Ecto neural progenitor cell (in vitro differentiated cells): Measurements from ENCODE around the gene PTK7.
"Not testable (repeated sequence)": the region's sequence is repeated elsewhere in the genome, so short reads cannot be mapped to it uniquely, and the experiment has no call there.

Experiments
- DNase-seq: peaks from one replicate; pipeline ENCODE4 v3.0.0-alpha.2; 2018; ENCODE audit warnings: low spot score

The PTK7 gene

GRCh38 chr6:43054206-43054943, 21.7 kb upstream of the PTK7 start:
- DNase-seq, result no peak

- DNase-seq, result no peak
These were observed 20.1 kb upstream of the PTK7 start for GRCh38 chr6:43055966-43056365.

GRCh38 chr6:43058531-43058930, 17.6 kb upstream of the PTK7 start:
- no peak for DNase-seq

- peak; percentile 99 for DNase-seq
These were observed 16.7 kb upstream of the PTK7 start, which contains the start of the genes KLC4 and MRPL2 for GRCh38 chr6:43059168-43060033. Gene KLC4 (plus strand): TSS chr6:43059631. CDS start chr6:43061336, 1,705 bp downstream. Gene MRPL2 (minus strand): TSS chr6:43059434. CDS start chr6:43059381, 53 bp downstream.

- no peak for DNase-seq
These were observed 15.9 kb upstream of the PTK7 start for GRCh38 chr6:43060034-43060754.

GRCh38 chr6:43060755-43061633, 15.1 kb upstream of the PTK7 start:
- DNase-seq, result no peak

- DNase-seq, result no peak
These were observed 14.3 kb upstream of the PTK7 start for GRCh38 chr6:43061861-43062260.

GRCh38 chr6:43062818-43063217, 13.3 kb upstream of the PTK7 start:
- DNase-seq, result no peak

GRCh38 chr6:43070028-43070632, 6.0 kb upstream of the PTK7 start:
- no peak for DNase-seq

GRCh38 chr6:43074847-43075669, 1.1 kb upstream of the PTK7 start:
- DNase-seq, result no peak

- peak; percentile 75 for DNase-seq
These were observed 584 bp downstream of the PTK7 start for GRCh38 chr6:43076464-43077332.

GRCh38 chr6:43077333-43077809, 1.3 kb downstream of the PTK7 start:
- DNase-seq, result no peak

GRCh38 chr6:43077981-43078511, 1.9 kb downstream of the PTK7 start:
- no peak for DNase-seq

- DNase-seq, result no peak
These were observed 2.6 kb downstream of the PTK7 start for GRCh38 chr6:43078691-43079090.

GRCh38 chr6:43081043-43081442, 4.9 kb downstream of the PTK7 start:
- DNase-seq, result no peak

GRCh38 chr6:43081922-43082321, 5.8 kb downstream of the PTK7 start:
- not testable (repeated sequence) for DNase-seq

- no peak for DNase-seq
These were observed 6.9 kb downstream of the PTK7 start for GRCh38 chr6:43082806-43083655.
